ENCODE data around the gene GRIN2A. TPM values are rescaled to one million over a fixed set of nuclear protein-coding genes. Genes with fewer than 3 reads are reported as not detected.

Gene GRIN2A
- total and polyA plus RNA-seq, 2 experiments from 2014 or later: 0.05 to 1.6 TPM

- no peak for TF ChIP-seq EZH2 (IDR thresholded peaks at IDR 0.05; ENCODE audit: borderline replicate concordance)
- no peak for TF ChIP-seq EZH2phosphoT487 (IDR thresholded peaks at IDR 0.05; ENCODE audit: low read depth, severe bottlenecking, unreplicated experiment)
- no peak for TF ChIP-seq CTCF (IDR thresholded peaks at IDR 0.05; ENCODE audit: poor library complexity)
- Histone ChIP-seq H2AFZ (no peak overlapping the region), H3K4me1 (ENCODE audit: insufficient read depth) (no peaks in the 10 kb centered on the region), H4K20me1 (ENCODE audit: insufficient read depth, poor library complexity, severe bottlenecking) (no peaks in the 10 kb centered on the region), H3K9me3 (ENCODE audit: low read depth) (no peaks in the 10 kb centered on the region), H3K27ac (no peak overlapping the region), H3K4me3 (no peak overlapping the region), H3K79me2 (no peaks in the 10 kb centered on the region), H3K4me2 (no peak overlapping the region), H3K9me2 (replicated peaks; ENCODE audit: insufficient read depth) (no peaks in the 10 kb centered on the region), H3K36me3 (replicated peaks; ENCODE audit: insufficient read depth, low read depth) (no peaks in the 10 kb centered on the region), H3K27me3 (no peaks in the 10 kb centered on the region)
- no peak for DNase-seq (ENCODE audit: low spot score)
- 81% methylated on average over 2 of the region's 2 CpGs for WGBS (ENCODE audit: low lambda C conversion rate, missing lambda C conversion rate)
Observed at GRCh38 chr16:10001258-10001775, 180.9 kb downstream of the GRIN2A start.

GRCh38 chr16:9996221-9996620 lies 186.0 kb downstream of the GRIN2A start:
- no peaks in the 10 kb centered on the region for H3K9me3 ChIP-seq (ENCODE audit: low read depth)
- H3K4me1 ChIP-seq (ENCODE audit: insufficient read depth): no peaks in the 10 kb centered on the region
- no peaks in the 10 kb centered on the region for H4K20me1 ChIP-seq (ENCODE audit: insufficient read depth, poor library complexity, severe bottlenecking)
- H3K9me2 ChIP-seq (replicated peaks; ENCODE audit: insufficient read depth): no peaks in the 10 kb centered on the region
- H3K4me3 ChIP-seq: no peak overlapping the region
- no peak for TF ChIP-seq EZH2phosphoT487 (IDR thresholded peaks at IDR 0.05; ENCODE audit: low read depth, severe bottlenecking, unreplicated experiment)
- no peak for TF ChIP-seq EZH2 (IDR thresholded peaks at IDR 0.05; ENCODE audit: borderline replicate concordance)
- no peak for TF ChIP-seq CTCF (IDR thresholded peaks at IDR 0.05; ENCODE audit: poor library complexity)
- no peaks in the 10 kb centered on the region for H3K27me3 ChIP-seq
- no peaks in the 10 kb centered on the region for H3K36me3 ChIP-seq (replicated peaks; ENCODE audit: insufficient read depth, low read depth)
- no peaks in the 10 kb centered on the region for H3K79me2 ChIP-seq
- no peak overlapping the region for H2AFZ ChIP-seq
- 74% methylated on average over 5 of the region's 5 CpGs for WGBS (ENCODE audit: low lambda C conversion rate, missing lambda C conversion rate)
- no peak overlapping the region for H3K4me2 ChIP-seq
- DNase-seq (ENCODE audit: low spot score): no peak
- H3K27ac ChIP-seq: no peak overlapping the region

GRCh38 chr16:9992441-9992840 lies 189.8 kb downstream of the GRIN2A start:
- Histone ChIP-seq H3K36me3 (replicated peaks; ENCODE audit: insufficient read depth, low read depth) (no peaks in the 10 kb centered on the region), H3K4me2 (no peak overlapping the region), H3K79me2 (no peaks in the 10 kb centered on the region), H3K4me1 (ENCODE audit: insufficient read depth) (no peaks in the 10 kb centered on the region), H3K27me3 (no peaks in the 10 kb centered on the region), H3K9me3 (ENCODE audit: low read depth) (no peaks in the 10 kb centered on the region), H3K9me2 (replicated peaks; ENCODE audit: insufficient read depth) (no peaks in the 10 kb centered on the region), H3K27ac (no peak overlapping the region), H2AFZ (no peak overlapping the region), H4K20me1 (ENCODE audit: insufficient read depth, poor library complexity, severe bottlenecking) (no peaks in the 10 kb centered on the region), H3K4me3 (no peak overlapping the region)
- no peak for TF ChIP-seq EZH2phosphoT487 (IDR thresholded peaks at IDR 0.05; ENCODE audit: low read depth, severe bottlenecking, unreplicated experiment)
- no peak for TF ChIP-seq EZH2 (IDR thresholded peaks at IDR 0.05; ENCODE audit: borderline replicate concordance)
- TF ChIP-seq CTCF (IDR thresholded peaks at IDR 0.05; ENCODE audit: poor library complexity): no peak
- 92% methylated on average over 7 of the region's 7 CpGs for WGBS (ENCODE audit: low lambda C conversion rate, missing lambda C conversion rate)
- DNase-seq (ENCODE audit: low spot score): no peak

- no peak for DNase-seq (ENCODE audit: low spot score)
- no peak overlapping the region for H3K4me3 ChIP-seq
- TF ChIP-seq CTCF (IDR thresholded peaks at IDR 0.05; ENCODE audit: poor library complexity): no peak
- no peak for TF ChIP-seq EZH2 (IDR thresholded peaks at IDR 0.05; ENCODE audit: borderline replicate concordance)
- TF ChIP-seq EZH2phosphoT487 (IDR thresholded peaks at IDR 0.05; ENCODE audit: low read depth, severe bottlenecking, unreplicated experiment): no peak
- no peak overlapping the region for H2AFZ ChIP-seq
- no peaks in the 10 kb centered on the region for H3K79me2 ChIP-seq
- 80% methylated on average over 1 of the region's 1 CpG for WGBS (ENCODE audit: low lambda C conversion rate, missing lambda C conversion rate)
- no peaks in the 10 kb centered on the region for H3K36me3 ChIP-seq (replicated peaks; ENCODE audit: insufficient read depth, low read depth)
- no peak overlapping the region for H3K4me2 ChIP-seq
- no peaks in the 10 kb centered on the region for H3K9me2 ChIP-seq (replicated peaks; ENCODE audit: insufficient read depth)
- no peaks in the 10 kb centered on the region for H3K4me1 ChIP-seq (ENCODE audit: insufficient read depth)
- H3K27ac ChIP-seq: no peak overlapping the region
- no peaks in the 10 kb centered on the region for H4K20me1 ChIP-seq (ENCODE audit: insufficient read depth, poor library complexity, severe bottlenecking)
- H3K27me3 ChIP-seq: no peaks in the 10 kb centered on the region
- no peaks in the 10 kb centered on the region for H3K9me3 ChIP-seq (ENCODE audit: low read depth)
Observed at GRCh38 chr16:9980981-9981380, 201.2 kb downstream of the GRIN2A start.

All from hepatocyte (in vitro differentiated cells).